ENCODE data around the gene PYGM. TPM values are rescaled to one million over a fixed set of nuclear protein-coding genes. Genes with fewer than 3 reads are reported as not detected.
A peak's percentile ranks its signal among the peaks of the same experiment; 100 is the strongest.

PYGM gene
- total RNA-seq, 1 donor from 2014 or later: 4.8 TPM

DNA sequence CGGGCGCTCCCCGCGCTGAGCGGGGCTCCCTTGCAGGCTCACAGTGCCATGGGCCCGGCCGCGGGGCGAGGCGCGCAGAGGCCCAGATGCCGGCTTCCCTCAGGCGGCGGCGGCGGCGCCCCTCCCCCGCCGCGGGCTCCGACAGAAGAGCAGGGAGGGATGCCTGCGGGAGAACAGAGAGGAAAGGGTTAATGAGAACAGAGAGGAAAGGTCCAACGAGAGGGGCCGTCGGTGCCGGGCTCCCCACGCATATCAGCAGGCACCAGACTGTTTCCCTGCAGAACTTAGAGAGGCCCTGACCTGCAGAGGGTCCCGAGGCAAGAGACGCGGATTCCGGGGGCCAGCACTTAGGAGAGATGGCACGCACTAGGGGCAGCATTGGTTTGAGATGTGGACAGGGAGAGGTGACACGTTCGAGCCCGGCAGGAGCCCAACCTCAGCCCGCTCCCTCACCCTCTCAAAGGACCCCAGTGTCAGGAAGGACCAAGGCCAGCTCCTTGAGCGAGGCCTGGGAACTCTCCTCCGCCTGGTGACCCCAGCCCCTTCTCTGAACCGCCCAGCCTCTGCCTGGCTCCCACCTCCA is 45.9 kb downstream of the PYGM start:
- CTCF ChIA-PET: no interaction called here
- Mint-ChIP-seq H3K9me3 (no peaks in the 10 kb centered on the region), H3K36me3 (ENCODE audit: low read depth) (no peaks in the 10 kb centered on the region), H3K27me3 (peaks cover 73% of the 10 kb centered on the region), H3K4me3 (peak overlapping the region; percentile 35), H3K27ac (peak overlapping the region; percentile 24), H3K4me1 (peaks cover 25% of the 10 kb centered on the region)
- TF ChIP-seq CTCF (IDR thresholded peaks at IDR 0.05): no peak
- DNase-seq (no peak), ATAC-seq (ENCODE audit: low read depth) (no peak)
- intact Hi-C loops (cut with micrococcal nuclease): no loop called here
- POLR2A ChIA-PET: no interaction called here

GRCh38 chr11:64713016-64713707 is 46.6 kb downstream of the PYGM start:
- no peak overlapping the region for H3K27ac Mint-ChIP-seq
- H3K36me3 Mint-ChIP-seq (ENCODE audit: low read depth): no peaks in the 10 kb centered on the region
- peaks cover 72% of the 10 kb centered on the region for H3K27me3 Mint-ChIP-seq
- DNase-seq (no peak), ATAC-seq (ENCODE audit: low read depth) (peak; percentile 32)
- H3K4me3 Mint-ChIP-seq: no peak overlapping the region
- H3K4me1 Mint-ChIP-seq: peaks cover 25% of the 10 kb centered on the region
- ChIA-PET POLR2A (no interaction called here), CTCF (no interaction called here)
- no peak for TF ChIP-seq CTCF (IDR thresholded peaks at IDR 0.05)
- no peaks in the 10 kb centered on the region for H3K9me3 Mint-ChIP-seq
- intact Hi-C loops (cut with micrococcal nuclease): no loop called here

DNA sequence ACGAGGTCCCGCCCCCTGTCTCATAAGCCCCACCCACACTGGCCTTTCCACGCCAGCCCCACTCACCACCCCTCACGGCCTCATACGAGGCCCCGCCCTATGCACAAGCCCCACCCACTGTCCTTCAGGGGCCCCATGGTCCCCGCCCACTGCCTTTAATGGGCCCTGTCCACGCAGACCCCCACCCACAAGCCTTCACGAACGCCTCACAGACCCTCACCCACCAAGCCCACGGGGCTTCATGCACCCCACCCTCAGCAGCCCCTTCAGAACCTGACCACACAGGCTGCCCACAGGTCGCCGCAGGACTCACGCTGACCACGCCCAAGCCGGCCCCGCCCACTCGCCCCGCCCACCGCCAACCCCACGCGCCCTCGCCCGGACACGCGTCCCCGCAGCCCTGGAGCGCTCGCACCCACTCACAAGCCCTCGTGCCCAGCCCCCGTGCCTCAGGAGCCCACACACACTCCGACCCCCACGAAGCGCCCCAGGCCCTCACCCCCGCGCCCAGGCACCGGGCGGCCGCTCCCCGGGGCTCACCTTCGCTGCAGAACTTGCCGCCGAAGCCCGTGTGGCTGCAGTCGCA is 47.3 kb downstream of the PYGM start:
- CTCF ChIA-PET: no interaction called here
- POLR2A ChIA-PET: no interaction called here
- no peak for TF ChIP-seq CTCF (IDR thresholded peaks at IDR 0.05)
- no peak overlapping the region for H3K27ac Mint-ChIP-seq
- H3K4me1 Mint-ChIP-seq: peaks cover 25% of the 10 kb centered on the region
- H3K36me3 Mint-ChIP-seq (ENCODE audit: low read depth): no peaks in the 10 kb centered on the region
- ATAC-seq (ENCODE audit: low read depth) (peak; percentile 45), DNase-seq (no peak)
- peak overlapping the region; percentile 35 for H3K4me3 Mint-ChIP-seq
- no peaks in the 10 kb centered on the region for H3K9me3 Mint-ChIP-seq
- intact Hi-C loops (cut with micrococcal nuclease): no loop called here
- peaks cover 70% of the 10 kb centered on the region for H3K27me3 Mint-ChIP-seq

DNA sequence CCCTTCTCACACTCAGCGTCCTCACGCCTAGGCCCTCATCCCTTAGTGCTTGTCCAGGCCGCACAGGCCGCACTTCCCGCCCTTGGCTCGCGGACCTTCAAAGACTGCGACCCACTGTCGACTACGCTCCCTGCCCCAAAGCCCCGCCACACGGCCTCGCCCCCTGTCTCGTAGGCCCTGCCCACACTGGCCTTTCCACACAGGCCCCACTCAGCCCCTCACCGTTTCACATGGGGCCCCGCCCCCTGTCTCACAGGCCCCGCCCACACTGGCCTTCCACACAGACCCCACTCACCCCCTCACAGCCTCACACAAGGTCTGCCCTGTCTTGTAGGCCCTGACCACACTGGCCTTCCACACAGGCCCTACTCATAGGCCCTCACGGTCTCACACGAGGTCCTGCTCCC is 47.8 kb downstream of the PYGM start:
- Mint-ChIP-seq H3K27ac (peak overlapping the region; percentile 24), H3K4me3 (peak overlapping the region; percentile 24), H3K36me3 (ENCODE audit: low read depth) (no peaks in the 10 kb centered on the region), H3K27me3 (peaks cover 67% of the 10 kb centered on the region), H3K9me3 (no peaks in the 10 kb centered on the region), H3K4me1 (peaks cover 25% of the 10 kb centered on the region)
- DNase-seq (no peak), ATAC-seq (ENCODE audit: low read depth) (no peak)
- intact Hi-C loops (cut with micrococcal nuclease): no loop called here
- CTCF ChIA-PET: no interaction called here
- no peak for TF ChIP-seq CTCF (IDR thresholded peaks at IDR 0.05)
- POLR2A ChIA-PET: no interaction called here

DNA sequence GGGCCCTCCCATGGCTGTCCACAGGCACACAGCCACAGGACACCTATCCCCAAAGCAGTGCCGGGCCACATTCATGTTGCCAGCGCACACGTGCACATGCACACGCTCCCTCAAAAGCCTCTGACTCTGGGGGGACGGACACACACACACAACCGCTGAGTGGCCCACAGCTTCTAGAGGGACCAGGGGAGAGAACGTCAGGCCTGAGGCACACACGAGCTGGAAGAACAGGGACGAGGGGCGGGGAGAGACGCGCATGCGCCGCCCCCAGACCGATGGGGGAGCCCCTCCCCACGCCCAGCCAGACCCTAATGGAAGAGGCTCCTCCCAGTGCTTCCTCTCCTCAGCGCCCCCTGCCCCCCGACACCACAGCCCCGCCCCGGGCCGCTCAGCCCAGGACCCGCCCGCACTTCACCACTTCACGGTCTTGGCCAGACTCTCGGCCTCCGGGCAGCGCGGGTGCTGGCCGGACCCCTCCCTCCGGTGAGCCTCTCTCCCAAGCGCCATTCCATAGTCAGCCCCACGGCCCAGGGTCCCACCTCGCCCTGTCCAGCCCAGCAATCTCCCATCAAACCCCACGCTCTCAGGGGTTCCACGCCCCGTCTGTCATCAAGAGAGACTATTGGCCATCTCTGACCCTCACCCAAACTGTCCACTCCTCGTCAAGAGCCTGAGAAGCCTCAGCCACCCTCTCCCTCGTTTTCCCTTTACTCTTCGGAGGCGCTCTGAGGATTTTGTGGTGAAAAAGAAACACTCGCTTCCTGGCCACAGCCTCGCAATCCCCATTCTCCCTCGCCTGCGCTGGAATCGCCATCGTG is 48.4 kb downstream of the PYGM start:
- TF ChIP-seq CTCF (IDR thresholded peaks at IDR 0.05): no peak
- Mint-ChIP-seq H3K36me3 (ENCODE audit: low read depth) (no peaks in the 10 kb centered on the region), H3K27ac (no peak overlapping the region), H3K27me3 (peaks cover 67% of the 10 kb centered on the region), H3K4me3 (no peak overlapping the region), H3K9me3 (no peaks in the 10 kb centered on the region), H3K4me1 (peaks cover 25% of the 10 kb centered on the region)
- ChIA-PET CTCF (no interaction called here), POLR2A (no interaction called here)
- DNase-seq: no peak
- no peak for ATAC-seq (ENCODE audit: low read depth)
- intact Hi-C loops (cut with micrococcal nuclease): no loop called here

Measured in activated B cell treated with CpG ODN at 0.5 μM for 24 hours (primary cell).